ENCODE measurements around the gene CUL9.
A peak's percentile ranks its signal among the peaks of the same experiment; 100 is the strongest.

CUL9 gene

GRCh38 chr6:43200541-43200940 is 18.5 kb downstream of the CUL9 start:
- no peak for DNase-seq (ENCODE audit: low spot score)

- no peak for DNase-seq (ENCODE audit: low spot score)
These were observed 20.5 kb downstream of the CUL9 start for GRCh38 chr6:43202451-43202850.

- DNase-seq (ENCODE audit: low spot score): no peak
These were observed 21.2 kb downstream of the CUL9 start for GRCh38 chr6:43203029-43203717.

GRCh38 chr6:43203718-43204095 is 21.7 kb downstream of the CUL9 start:
- no peak for DNase-seq (ENCODE audit: low spot score)

- DNase-seq (ENCODE audit: low spot score): no peak
These were observed 22.5 kb downstream of the CUL9 start for GRCh38 chr6:43204271-43205105.

GRCh38 chr6:43205849-43206248 is 23.9 kb downstream of the CUL9 start:
- no peak for DNase-seq (ENCODE audit: low spot score)

GRCh38 chr6:43207286-43207685 is 25.3 kb downstream of the CUL9 start:
- DNase-seq (ENCODE audit: low spot score): no peak

GRCh38 chr6:43211955-43212354 is 30.0 kb downstream of the CUL9 start:
- DNase-seq (ENCODE audit: low spot score): no peak

- DNase-seq (ENCODE audit: low spot score): no peak
These were observed 31.4 kb downstream of the CUL9 start for GRCh38 chr6:43213431-43213830.

GRCh38 chr6:43215066-43215465 is 33.1 kb downstream of the CUL9 start:
- DNase-seq (ENCODE audit: low spot score): no peak

GRCh38 chr6:43216200-43216599 is 34.2 kb downstream of the CUL9 start:
- no peak for DNase-seq (ENCODE audit: low spot score)

- DNase-seq (ENCODE audit: low spot score): no peak
These were observed 35.4 kb downstream of the CUL9 start for GRCh38 chr6:43217351-43217750.

- no peak for DNase-seq (ENCODE audit: low spot score)
These were observed 37.1 kb downstream of the CUL9 start for GRCh38 chr6:43219119-43219518.

GRCh38 chr6:43219814-43220213 is 37.8 kb downstream of the CUL9 start:
- DNase-seq (ENCODE audit: low spot score): no peak

- DNase-seq (ENCODE audit: low spot score): no peak
These were observed 38.5 kb downstream of the CUL9 start for GRCh38 chr6:43220439-43220951.

- no peak for DNase-seq (ENCODE audit: low spot score)
These were observed 39.3 kb downstream of the CUL9 start for GRCh38 chr6:43221046-43221972.

GRCh38 chr6:43222418-43223059 is 40.5 kb downstream of the CUL9 start:
- DNase-seq (ENCODE audit: low spot score): no peak

GRCh38 chr6:43223175-43223574 is 41.2 kb downstream of the CUL9 start:
- no peak for DNase-seq (ENCODE audit: low spot score)

- DNase-seq (ENCODE audit: low spot score): no peak
These were observed 44.3 kb downstream of the CUL9 start for GRCh38 chr6:43226192-43226851.

GRCh38 chr6:43228951-43229802 is 47.2 kb downstream of the CUL9 start, which contains the start of gene DNPH1:
DNPH1 (minus strand) TSS chr6:43229481; CDS start chr6:43229456, 25 bp downstream.
- peak; percentile 95 for DNase-seq (ENCODE audit: low spot score)

Data from AG20443 (cell line).